Measurements from ENCODE around the gene SLC7A14. TPM values are rescaled to one million over a fixed set of nuclear protein-coding genes. Genes with fewer than 3 reads are reported as not detected.
A peak's percentile ranks its signal among the peaks of the same experiment; 100 is the strongest.

Gene SLC7A14
- total and polyA plus RNA-seq, 4 donors = not detected

DNA sequence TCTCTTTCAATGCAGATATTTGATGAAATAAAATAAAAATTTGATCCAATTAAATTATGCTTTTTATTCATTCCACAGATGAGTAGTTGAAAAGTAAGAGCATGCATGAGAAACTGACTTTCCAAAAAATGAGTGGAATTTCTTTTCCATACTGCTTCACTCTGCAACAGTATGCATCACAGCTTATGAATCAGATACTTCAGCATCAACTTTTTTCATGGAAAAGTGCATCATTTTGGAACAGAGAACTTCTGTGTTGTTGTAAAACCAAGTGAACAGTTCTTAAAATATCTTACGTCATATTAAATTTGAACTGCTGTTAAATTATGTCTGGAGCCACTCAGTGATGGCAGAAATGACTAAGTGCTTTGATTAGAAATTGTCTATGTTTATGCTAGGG is 16.7 kb upstream of the SLC7A14 start:
- 82 to 91% methylated on average over 1 of the region's 1 CpG for WGBS, 2 donors
- H3K4me1 ChIP-seq (ENCODE audit: control insufficient read depth in 1 of 2, insufficient read depth in 2 of 2, low read length in 2 of 2) = no peaks in the 10 kb centered on the region
- DNase-seq (no peak), ATAC-seq (ENCODE audit: low FRiP score) (no peak)
- no peak overlapping the region for H3K4me3 ChIP-seq (ENCODE audit: low read length in 2 of 2)
- intact Hi-C loops (cut with DNase I) = no loop called here
- H3K36me3 ChIP-seq (ENCODE audit: control insufficient read depth in 1 of 2, insufficient read depth in 2 of 2, low read length in 1 of 2) = no peaks in the 10 kb centered on the region
- H3K9me3 ChIP-seq (ENCODE audit: control insufficient read depth, low read length) = no peaks in the 10 kb centered on the region
- no peak overlapping the region for H3K27ac ChIP-seq (ENCODE audit: low read depth in 1 of 2, low read length in 2 of 2)
- H3K27me3 ChIP-seq (ENCODE audit: control insufficient read depth in 1 of 2, insufficient read depth in 2 of 2, low read length in 1 of 2) = no peaks in the 10 kb centered on the region

DNA sequence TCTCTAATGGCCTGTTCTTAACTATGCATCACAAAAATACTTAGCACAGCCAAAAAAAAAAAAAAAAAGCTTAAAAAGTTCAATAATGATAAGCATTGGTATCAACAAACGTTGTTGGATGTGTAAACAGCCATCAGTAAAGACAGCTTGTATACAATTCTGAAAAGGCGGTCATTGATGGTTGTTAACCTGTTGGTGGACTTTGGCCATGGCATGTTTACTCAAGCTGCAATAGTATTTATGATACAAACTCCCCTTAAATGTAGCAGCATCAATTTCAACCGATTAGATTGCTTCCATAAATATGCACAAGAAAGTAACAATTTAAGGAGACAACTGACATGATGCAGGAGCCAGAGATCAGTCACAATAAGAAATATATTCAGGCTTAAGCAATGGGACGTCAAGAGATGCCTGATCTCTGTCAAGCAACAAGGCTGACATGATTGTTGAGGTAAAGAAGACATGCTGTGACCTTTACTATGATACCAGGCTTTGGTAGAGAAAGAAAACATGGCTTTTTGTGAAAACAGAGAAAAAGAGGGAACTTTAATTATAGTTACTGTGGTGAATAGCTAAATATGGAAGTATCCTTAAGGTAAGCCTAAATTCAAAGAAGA is 14.2 kb upstream of the SLC7A14 start:
- no peaks in the 10 kb centered on the region for H3K4me1 ChIP-seq (ENCODE audit: control insufficient read depth in 1 of 2, insufficient read depth in 2 of 2, low read length in 2 of 2)
- ATAC-seq (ENCODE audit: low FRiP score) = no peak
- no peak overlapping the region for H3K27ac ChIP-seq (ENCODE audit: low read depth in 1 of 2, low read length in 2 of 2)

DNA sequence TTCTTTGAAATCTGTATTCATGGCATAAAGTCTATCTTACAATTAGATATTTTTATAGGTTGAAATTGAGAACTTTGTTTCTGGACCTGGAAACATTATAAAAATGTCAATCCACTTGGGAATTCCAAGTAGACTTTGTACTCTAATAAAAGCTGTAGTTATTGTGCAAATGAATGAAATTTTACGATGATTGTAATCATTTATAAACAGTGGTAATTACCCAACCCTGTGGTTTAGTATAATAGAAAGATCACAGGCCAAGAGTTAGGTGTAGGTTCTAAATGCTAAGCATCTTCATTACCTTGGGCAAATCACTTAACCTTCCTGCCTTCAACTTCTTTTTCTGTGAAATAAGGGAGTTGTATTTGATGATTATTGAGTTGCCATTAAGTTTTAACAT is 13.2 kb upstream of the SLC7A14 start:
- Histone ChIP-seq H3K4me1 (ENCODE audit: control insufficient read depth in 1 of 2, insufficient read depth in 2 of 2, low read length in 2 of 2) (no peaks in the 10 kb centered on the region), H3K27ac (ENCODE audit: low read depth in 1 of 2, low read length in 2 of 2) (no peak overlapping the region), H3K4me3 (ENCODE audit: low read length in 2 of 2) (no peak overlapping the region), H3K36me3 (ENCODE audit: control insufficient read depth in 1 of 2, insufficient read depth in 2 of 2, low read length in 1 of 2) (no peaks in the 10 kb centered on the region), H3K27me3 (ENCODE audit: control insufficient read depth in 1 of 2, insufficient read depth in 2 of 2, low read length in 1 of 2) (no peaks in the 10 kb centered on the region), H3K9me3 (ENCODE audit: control insufficient read depth, low read length) (peaks cover 1% of the 10 kb centered on the region)
- intact Hi-C loops (cut with DNase I) = no loop called here
- WGBS, 2 donors = 80 to 84% methylated on average over 1 of the region's 1 CpG
- ATAC-seq (ENCODE audit: low FRiP score) (no peak), DNase-seq (no peak)

More for the DNA sequence above, 14.2 kb upstream of the SLC7A14 start:
- 58 to 72% methylated on average over 4 of the region's 4 CpGs for WGBS, 2 donors
- intact Hi-C loops (cut with DNase I) = no loop called here
- Histone ChIP-seq H3K36me3 (ENCODE audit: control insufficient read depth in 1 of 2, insufficient read depth in 2 of 2, low read length in 1 of 2) (no peaks in the 10 kb centered on the region), H3K9me3 (ENCODE audit: control insufficient read depth, low read length) (peaks cover 1% of the 10 kb centered on the region), H3K4me3 (ENCODE audit: low read length in 2 of 2) (no peak overlapping the region), H3K27me3 (ENCODE audit: control insufficient read depth in 1 of 2, insufficient read depth in 2 of 2, low read length in 1 of 2) (no peaks in the 10 kb centered on the region)
- no peak for DNase-seq

DNA sequence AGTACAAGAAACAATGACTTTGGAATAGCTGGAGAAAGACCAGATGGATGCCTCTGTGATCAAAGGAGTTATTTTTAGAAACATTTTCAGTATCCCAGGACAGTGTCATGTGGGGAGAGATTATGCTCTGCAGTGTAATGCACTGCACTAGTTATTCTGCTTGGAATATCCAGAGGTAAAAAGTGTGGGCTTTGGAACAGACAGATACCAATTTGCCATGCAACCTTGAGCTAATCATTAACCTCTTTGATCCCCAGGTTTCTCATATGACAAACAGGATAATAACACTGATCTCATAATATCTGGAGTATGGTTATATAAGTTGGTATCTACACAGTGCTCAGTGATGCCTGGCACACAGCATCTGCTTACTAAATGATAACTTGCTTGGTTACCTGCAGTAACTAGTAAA is 12.2 kb upstream of the SLC7A14 start:
- no peak for ATAC-seq (ENCODE audit: low FRiP score)

DNA sequence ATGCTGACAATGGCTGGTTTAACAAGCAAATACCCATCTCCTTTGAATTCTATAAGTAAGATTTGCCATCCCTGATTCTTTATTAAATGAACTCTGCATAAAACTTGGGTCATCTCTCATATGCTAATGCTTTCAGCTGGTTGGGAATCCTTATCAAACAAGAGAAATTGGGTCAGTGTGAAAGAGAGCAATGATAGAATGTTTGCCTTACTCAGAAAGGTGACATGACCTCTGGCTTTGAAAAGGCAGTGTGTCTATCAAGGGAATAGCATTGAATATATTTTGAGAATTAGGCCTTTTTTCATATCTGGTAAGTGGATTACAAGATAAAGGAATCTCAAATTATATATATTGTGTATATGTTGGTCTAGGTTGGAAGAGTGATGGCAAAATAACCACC is 8.7 kb upstream of the SLC7A14 start:
- Histone ChIP-seq H3K27me3 (ENCODE audit: control insufficient read depth in 1 of 2, insufficient read depth in 2 of 2, low read length in 1 of 2) (no peaks in the 10 kb centered on the region), H3K4me1 (ENCODE audit: control insufficient read depth in 1 of 2, insufficient read depth in 2 of 2, low read length in 2 of 2) (no peaks in the 10 kb centered on the region), H3K27ac (ENCODE audit: low read depth in 1 of 2, low read length in 2 of 2) (no peak overlapping the region), H3K36me3 (ENCODE audit: control insufficient read depth in 1 of 2, insufficient read depth in 2 of 2, low read length in 1 of 2) (no peaks in the 10 kb centered on the region), H3K4me3 (ENCODE audit: low read length in 2 of 2) (no peak overlapping the region), H3K9me3 (ENCODE audit: control insufficient read depth, low read length) (peaks cover 1% of the 10 kb centered on the region)
- DNase-seq (no peak), ATAC-seq (ENCODE audit: low FRiP score) (no peak)
- intact Hi-C loops (cut with DNase I) = no loop called here

More for the DNA sequence above, 12.2 kb upstream of the SLC7A14 start:
- Histone ChIP-seq H3K27me3 (ENCODE audit: control insufficient read depth in 1 of 2, insufficient read depth in 2 of 2, low read length in 1 of 2) (no peaks in the 10 kb centered on the region), H3K4me1 (ENCODE audit: control insufficient read depth in 1 of 2, insufficient read depth in 2 of 2, low read length in 2 of 2) (no peaks in the 10 kb centered on the region), H3K27ac (ENCODE audit: low read depth in 1 of 2, low read length in 2 of 2) (no peak overlapping the region), H3K4me3 (ENCODE audit: low read length in 2 of 2) (no peak overlapping the region), H3K36me3 (ENCODE audit: control insufficient read depth in 1 of 2, insufficient read depth in 2 of 2, low read length in 1 of 2) (no peaks in the 10 kb centered on the region), H3K9me3 (ENCODE audit: control insufficient read depth, low read length) (peaks cover 1% of the 10 kb centered on the region)
- no peak for DNase-seq
- intact Hi-C loops (cut with DNase I) = no loop called here

DNA sequence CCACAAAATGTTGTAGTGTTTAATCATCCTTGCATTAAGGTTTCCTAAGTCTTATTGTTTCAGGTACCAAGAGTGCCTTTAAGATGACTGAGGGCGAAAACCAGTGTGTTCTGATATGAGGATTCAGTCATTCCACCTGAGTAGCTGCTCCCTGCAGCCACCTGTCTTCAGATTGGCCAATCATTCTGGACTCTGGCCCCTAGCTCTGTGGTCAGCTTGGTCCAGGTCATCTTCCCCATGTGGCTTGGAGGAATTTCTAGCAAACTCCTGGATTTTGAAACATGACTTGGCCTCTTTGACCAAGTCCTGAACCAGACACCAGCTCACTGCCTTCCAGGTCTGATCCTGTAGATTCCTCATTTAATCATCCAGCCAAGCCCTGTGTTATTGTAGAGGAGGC is 7.8 kb upstream of the SLC7A14 start:
- no peaks in the 10 kb centered on the region for H3K4me1 ChIP-seq (ENCODE audit: control insufficient read depth in 1 of 2, insufficient read depth in 2 of 2, low read length in 2 of 2)
- no peaks in the 10 kb centered on the region for H3K36me3 ChIP-seq (ENCODE audit: control insufficient read depth in 1 of 2, insufficient read depth in 2 of 2, low read length in 1 of 2)
- no peak overlapping the region for H3K4me3 ChIP-seq (ENCODE audit: low read length in 2 of 2)
- H3K27ac ChIP-seq (ENCODE audit: low read depth in 1 of 2, low read length in 2 of 2) = no peak overlapping the region
- intact Hi-C loops (cut with DNase I) = no loop called here
- 77 to 82% methylated on average over 1 of the region's 1 CpG for WGBS, 2 donors
- H3K9me3 ChIP-seq (ENCODE audit: control insufficient read depth, low read length) = peaks cover 1% of the 10 kb centered on the region
- ATAC-seq (ENCODE audit: low FRiP score) (no peak), DNase-seq (no peak)
- no peaks in the 10 kb centered on the region for H3K27me3 ChIP-seq (ENCODE audit: control insufficient read depth in 1 of 2, insufficient read depth in 2 of 2, low read length in 1 of 2)

DNA sequence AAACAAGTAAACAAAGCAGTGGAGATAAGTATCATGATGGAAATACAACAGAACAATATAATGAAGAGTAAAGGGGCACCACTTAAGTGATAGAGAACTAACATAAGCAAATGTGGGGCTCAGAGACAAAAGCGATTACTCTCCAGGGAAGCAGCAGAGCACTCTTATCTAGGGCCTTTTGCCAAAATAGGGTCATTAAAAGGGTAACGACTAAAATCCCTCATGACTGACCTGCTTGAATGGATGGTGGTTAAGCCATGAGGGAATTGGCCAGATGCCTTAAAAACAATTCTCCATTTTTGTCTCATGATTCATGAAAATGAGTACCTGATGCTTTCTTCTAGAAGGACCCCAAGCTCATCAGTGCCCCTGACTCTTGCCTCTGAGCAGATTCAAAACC is 3.2 kb upstream of the SLC7A14 start:
- Histone ChIP-seq H3K4me1 (ENCODE audit: control insufficient read depth in 1 of 2, insufficient read depth in 2 of 2, low read length in 2 of 2) (no peaks in the 10 kb centered on the region), H3K9me3 (ENCODE audit: control insufficient read depth, low read length) (peaks cover 3% of the 10 kb centered on the region), H3K27me3 (ENCODE audit: control insufficient read depth in 1 of 2, insufficient read depth in 2 of 2, low read length in 1 of 2) (peaks cover 0 to 5% of the 10 kb centered on the region in 2 donors), H3K36me3 (ENCODE audit: control insufficient read depth in 1 of 2, insufficient read depth in 2 of 2, low read length in 1 of 2) (no peaks in the 10 kb centered on the region), H3K27ac (ENCODE audit: low read depth in 1 of 2, low read length in 2 of 2) (no peak overlapping the region), H3K4me3 (ENCODE audit: low read length in 2 of 2) (no peak overlapping the region)
- WGBS, 2 donors = 69 to 77% methylated on average over 2 of the region's 2 CpGs
- DNase-seq (no peak), ATAC-seq (ENCODE audit: low FRiP score) (no peak)
- intact Hi-C loops (cut with DNase I) = no loop called here

DNA sequence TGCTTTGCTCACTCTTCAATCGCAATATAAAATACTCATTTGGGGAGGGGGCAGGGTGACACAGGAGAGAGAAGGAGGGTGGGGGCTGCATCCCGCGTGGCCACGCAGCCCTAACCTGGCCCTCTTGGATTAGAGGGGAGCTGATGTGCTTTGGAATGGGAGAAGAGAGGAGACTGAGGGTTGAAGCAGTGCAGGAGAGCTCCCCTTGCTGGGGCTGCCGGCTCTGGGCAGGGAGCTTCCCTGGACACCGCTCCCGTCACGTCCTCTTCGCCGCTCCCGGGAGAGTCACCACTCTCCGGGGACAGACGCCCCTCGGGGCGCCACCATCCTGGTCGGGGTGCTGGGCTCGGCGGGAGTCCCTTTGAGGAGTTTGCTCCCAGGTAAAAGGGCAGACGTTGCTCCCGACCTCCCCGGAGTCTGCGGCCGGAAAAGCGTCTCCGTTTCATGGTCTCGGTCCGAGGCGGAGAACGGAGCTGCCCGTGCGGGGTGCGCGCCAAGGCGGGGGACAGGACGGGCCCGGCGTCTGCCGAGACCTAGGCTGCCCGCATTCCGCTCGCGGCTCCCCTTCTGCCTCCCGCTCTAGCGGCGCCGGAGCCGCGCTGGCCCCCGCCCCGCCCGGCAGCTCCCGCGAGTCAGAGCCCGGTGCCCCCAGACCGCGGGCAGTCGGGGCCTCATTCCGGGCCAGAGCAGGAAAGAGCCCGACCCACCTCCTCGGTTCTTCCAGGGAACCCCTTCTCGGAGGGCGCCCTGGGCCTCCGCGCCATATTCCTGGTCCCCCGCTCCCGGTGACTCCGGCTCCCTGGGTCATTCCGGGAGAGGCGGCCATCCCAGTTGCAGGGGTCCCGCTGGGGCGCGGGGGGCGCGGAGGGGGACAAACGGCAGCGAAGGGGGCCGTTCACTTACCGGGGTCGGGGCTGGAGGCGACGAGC is 603 bp downstream of the SLC7A14 start:
- H3K36me3 ChIP-seq (ENCODE audit: control insufficient read depth in 1 of 2, insufficient read depth in 2 of 2, low read length in 1 of 2) = no peaks in the 10 kb centered on the region
- DNase-seq = peak in 1 of 2 donors; percentile 72
- H3K4me3 ChIP-seq (ENCODE audit: low read length in 2 of 2) = no peak overlapping the region
- 1 to 3% methylated on average over 78 to 81 of the region's 81 CpGs for WGBS, 2 donors
- no peak overlapping the region for H3K27ac ChIP-seq (ENCODE audit: low read depth in 1 of 2, low read length in 2 of 2)
- H3K4me1 ChIP-seq (ENCODE audit: control insufficient read depth in 1 of 2, insufficient read depth in 2 of 2, low read length in 2 of 2) = no peaks in the 10 kb centered on the region
- H3K9me3 ChIP-seq (ENCODE audit: control insufficient read depth, low read length) = peaks cover 3% of the 10 kb centered on the region
- ATAC-seq (ENCODE audit: low FRiP score) = peak; percentile 33
- intact Hi-C loops (cut with DNase I) = no loop called here
- peaks cover 0 to 5% of the 10 kb centered on the region in 2 donors for H3K27me3 ChIP-seq (ENCODE audit: control insufficient read depth in 1 of 2, insufficient read depth in 2 of 2, low read length in 1 of 2)

DNA sequence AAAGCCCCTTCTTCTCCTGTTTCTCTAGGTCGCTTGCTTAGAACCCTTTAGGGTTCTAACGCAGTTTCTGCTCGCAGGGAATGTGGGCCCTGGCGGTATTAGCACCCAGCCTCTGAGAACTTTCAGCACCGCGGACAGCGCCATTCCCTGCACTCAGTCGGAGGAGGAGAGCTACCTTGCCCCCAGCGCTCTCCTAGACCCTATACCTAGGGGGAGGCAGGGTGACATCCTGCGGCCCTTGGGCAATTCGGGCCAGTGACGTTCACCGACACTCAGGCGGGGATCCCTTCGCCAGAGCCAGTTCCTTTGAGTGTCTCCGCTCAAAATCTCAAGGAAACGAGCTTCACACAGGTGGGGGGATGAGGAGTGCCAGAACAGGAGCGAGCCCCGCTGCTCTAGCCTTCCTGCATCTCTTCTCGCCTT is 1.3 kb downstream of the SLC7A14 start:
- H3K36me3 ChIP-seq (ENCODE audit: control insufficient read depth in 1 of 2, insufficient read depth in 2 of 2, low read length in 1 of 2) = no peaks in the 10 kb centered on the region
- ATAC-seq (ENCODE audit: low FRiP score) = peak; percentile 85
- intact Hi-C loops (cut with DNase I) = no loop called here
- H3K4me3 ChIP-seq (ENCODE audit: low read length in 2 of 2) = no peak overlapping the region
- H3K4me1 ChIP-seq (ENCODE audit: control insufficient read depth in 1 of 2, insufficient read depth in 2 of 2, low read length in 2 of 2) = no peaks in the 10 kb centered on the region
- peaks cover 3% of the 10 kb centered on the region for H3K9me3 ChIP-seq (ENCODE audit: control insufficient read depth, low read length)
- H3K27me3 ChIP-seq (ENCODE audit: control insufficient read depth in 1 of 2, insufficient read depth in 2 of 2, low read length in 1 of 2) = peaks cover 0 to 5% of the 10 kb centered on the region in 2 donors
- 2 to 3% methylated on average over 20 of the region's 20 CpGs for whole genome bisulfite sequencing, 2 donors
- DNase-seq = peak; percentile 72 to 93
- no peak overlapping the region for H3K27ac ChIP-seq (ENCODE audit: low read depth in 1 of 2, low read length in 2 of 2)
